Esophagus squamous epithelium (tissue), 4 donors: ENCODE results near the gene CFAP70.

Experiments
- POLR2A ChIP-seq, 4 donors: fragments of 450-650 bp; IDR thresholded peaks; one replicate each; pipeline ENCODE4 v1.6.1; 2017; ENCODE audit warnings: antibody characterized with exemption in 4 of 4, mild to moderate bottlenecking in 4 of 4, moderate library complexity in 3 of 4
- TF ChIP-seq, protein P1 (sequence below), 6 experiments: fragments of 450-650 bp in 4 of 6; fragments of 200-600 bp in 2 of 6; sonication (generic) in 2 of 6; IDR thresholded peaks; one replicate each; pipeline ENCODE4 v1.5.1; 2016 to 2019; ENCODE audit warnings: antibody characterized with exemption in 6 of 6, mild to moderate bottlenecking in 4 of 6, moderate library complexity in 4 of 6

DNA sequence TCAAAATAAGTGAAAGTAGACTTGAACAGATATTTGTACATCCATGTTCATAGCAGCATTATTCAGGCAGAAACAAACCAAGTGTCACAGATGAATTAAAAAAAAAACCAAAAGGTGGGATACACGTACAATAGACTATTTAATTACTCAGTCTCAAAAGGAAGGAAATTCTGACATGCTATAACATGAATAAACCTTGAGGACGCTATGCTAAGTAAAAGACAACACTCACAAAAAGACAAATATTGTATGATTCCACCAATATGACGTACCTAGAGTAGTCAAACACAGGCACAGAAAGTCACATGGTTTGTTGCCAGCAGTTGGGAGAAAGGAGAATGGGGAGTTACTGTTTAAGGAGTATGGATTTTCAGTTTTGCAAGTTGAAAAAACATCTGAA lies 18.0 kb upstream of the CFAP70 start:
- TF ChIP-seq, protein P1, sequence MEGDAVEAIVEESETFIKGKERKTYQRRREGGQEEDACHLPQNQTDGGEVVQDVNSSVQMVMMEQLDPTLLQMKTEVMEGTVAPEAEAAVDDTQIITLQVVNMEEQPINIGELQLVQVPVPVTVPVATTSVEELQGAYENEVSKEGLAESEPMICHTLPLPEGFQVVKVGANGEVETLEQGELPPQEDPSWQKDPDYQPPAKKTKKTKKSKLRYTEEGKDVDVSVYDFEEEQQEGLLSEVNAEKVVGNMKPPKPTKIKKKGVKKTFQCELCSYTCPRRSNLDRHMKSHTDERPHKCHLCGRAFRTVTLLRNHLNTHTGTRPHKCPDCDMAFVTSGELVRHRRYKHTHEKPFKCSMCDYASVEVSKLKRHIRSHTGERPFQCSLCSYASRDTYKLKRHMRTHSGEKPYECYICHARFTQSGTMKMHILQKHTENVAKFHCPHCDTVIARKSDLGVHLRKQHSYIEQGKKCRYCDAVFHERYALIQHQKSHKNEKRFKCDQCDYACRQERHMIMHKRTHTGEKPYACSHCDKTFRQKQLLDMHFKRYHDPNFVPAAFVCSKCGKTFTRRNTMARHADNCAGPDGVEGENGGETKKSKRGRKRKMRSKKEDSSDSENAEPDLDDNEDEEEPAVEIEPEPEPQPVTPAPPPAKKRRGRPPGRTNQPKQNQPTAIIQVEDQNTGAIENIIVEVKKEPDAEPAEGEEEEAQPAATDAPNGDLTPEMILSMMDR (IDR thresholded peaks at IDR 0.05), result no peak
- TF ChIP-seq POLR2A (IDR thresholded peaks at IDR 0.05), result no peak
